ENCODE results near the gene NKIRAS1.
"Not testable (repeated sequence)": the region's sequence is repeated elsewhere in the genome, so short reads cannot be mapped to it uniquely, and the experiment has no call there.

NKIRAS1 gene

GRCh38 chr3:23909341-23909740 lies 7.4 kb downstream of the NKIRAS1 start:
- no peak for DNase-seq (ENCODE audit: low read depth in 2 of 2, low spot score in 1 of 2)

GRCh38 chr3:23904545-23904944 lies 12.2 kb downstream of the NKIRAS1 start:
- DNase-seq (ENCODE audit: low read depth in 2 of 2, low spot score in 1 of 2): no peak

GRCh38 chr3:23900744-23901143 lies 16.0 kb downstream of the NKIRAS1 start:
- no peak for DNase-seq (ENCODE audit: low read depth in 2 of 2, low spot score in 1 of 2)

GRCh38 chr3:23895181-23895580 lies 21.6 kb downstream of the NKIRAS1 start:
- DNase-seq (ENCODE audit: low read depth in 2 of 2, low spot score in 1 of 2): no peak

- no peak for DNase-seq (ENCODE audit: low read depth in 2 of 2, low spot score in 1 of 2)
Measured at GRCh38 chr3:23894254-23895061, 22.3 kb downstream of the NKIRAS1 start.

DNA sequence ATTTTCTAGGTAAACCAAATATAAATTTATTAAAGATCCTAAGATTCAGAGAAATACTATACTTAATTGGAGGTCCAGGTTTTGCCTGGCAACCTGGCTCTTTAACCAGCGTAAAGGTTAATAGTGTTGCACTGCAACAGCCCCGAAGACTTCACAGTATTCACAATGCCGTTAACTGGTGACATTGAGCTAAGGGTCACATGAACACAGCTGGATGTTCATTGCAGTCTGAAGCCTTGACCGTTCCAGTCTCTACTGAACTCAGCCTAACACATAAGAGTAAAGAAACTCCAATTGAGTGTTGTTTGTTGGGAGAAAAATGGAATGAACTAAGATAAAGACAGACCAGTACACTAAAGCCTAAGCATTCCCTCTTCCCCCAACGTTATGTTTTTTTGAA lies 26.8 kb downstream of the NKIRAS1 start:
- no peak for DNase-seq (ENCODE audit: low read depth in 2 of 2, low spot score in 1 of 2)

DNA sequence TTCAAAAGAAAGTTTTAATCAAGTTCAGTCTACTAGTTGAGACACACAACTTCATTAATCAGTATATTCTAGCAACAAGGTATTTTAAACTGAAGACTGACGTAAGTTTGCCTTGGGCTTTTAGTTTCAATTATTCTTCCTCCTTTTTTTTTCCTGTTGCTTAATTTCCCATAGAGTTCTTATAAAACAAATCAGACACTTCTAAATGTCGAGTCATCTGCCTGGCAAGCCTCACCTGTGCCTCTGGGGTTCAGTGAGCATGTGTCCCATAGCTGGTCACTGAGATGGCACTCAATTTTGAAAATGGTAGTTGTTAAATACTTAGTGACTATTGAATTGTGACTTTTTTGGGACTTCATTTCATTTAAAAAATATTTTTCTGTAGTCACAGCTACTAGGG lies 27.4 kb downstream of the NKIRAS1 start:
- no peak for DNase-seq (ENCODE audit: low read depth in 2 of 2, low spot score in 1 of 2)

DNA sequence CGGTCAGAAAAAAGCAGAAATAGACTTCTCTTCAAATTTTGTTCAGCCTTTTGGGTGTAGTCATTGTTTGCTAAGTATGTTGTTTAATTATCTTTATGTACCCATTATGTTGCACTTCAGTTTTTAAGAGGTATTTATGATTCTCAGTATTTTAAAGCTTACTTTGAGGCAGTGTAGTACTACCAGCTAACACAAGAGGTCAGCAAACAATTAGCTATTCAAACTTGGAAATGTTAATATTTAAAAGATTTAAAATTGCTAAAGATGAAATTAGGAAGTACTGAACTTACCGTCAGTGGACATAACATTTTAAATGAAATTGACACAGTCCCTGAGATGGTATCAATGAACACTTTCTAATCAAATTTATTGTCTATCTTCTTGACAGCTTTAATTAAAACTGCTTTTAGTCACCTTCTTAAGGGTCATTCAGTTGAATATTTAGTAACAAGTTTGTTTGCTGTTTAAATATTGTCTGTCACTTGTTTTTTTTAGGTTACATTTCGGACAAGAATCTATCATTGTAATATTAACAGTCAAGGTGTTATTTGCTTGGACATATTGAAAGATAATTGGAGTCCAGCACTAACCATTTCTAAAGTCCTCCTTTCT lies 28.1 kb downstream of the NKIRAS1 start:
- no peak for DNase-seq (ENCODE audit: low read depth in 2 of 2, low spot score in 1 of 2)

GRCh38 chr3:23886311-23886710 lies 30.5 kb downstream of the NKIRAS1 start:
- DNase-seq (ENCODE audit: low read depth in 2 of 2, low spot score in 1 of 2): no peak

GRCh38 chr3:23885210-23885609 lies 31.6 kb downstream of the NKIRAS1 start:
- DNase-seq (ENCODE audit: low read depth in 2 of 2, low spot score in 1 of 2): no peak

DNA sequence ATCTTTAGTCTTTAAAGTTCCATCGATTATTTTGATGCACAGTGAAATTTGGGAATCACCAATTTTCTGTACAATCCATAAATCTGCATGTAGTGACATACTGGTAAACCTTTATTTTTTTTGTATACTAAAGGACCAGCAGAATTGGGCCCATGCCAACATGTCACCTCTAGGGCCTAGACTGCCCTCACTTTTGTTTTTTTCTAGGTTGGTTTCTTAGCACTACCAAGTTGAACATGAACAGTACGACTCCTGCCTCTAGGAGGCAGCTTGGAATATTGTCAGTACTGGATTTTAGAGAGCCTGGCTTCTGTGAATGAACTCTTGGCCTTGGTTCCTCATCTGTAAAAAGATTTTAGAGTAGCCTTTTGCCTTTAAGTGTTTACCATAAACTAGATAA lies 32.3 kb downstream of the NKIRAS1 start:
- no peak for DNase-seq (ENCODE audit: low read depth in 2 of 2, low spot score in 1 of 2)

GRCh38 chr3:23882487-23882918 lies 34.3 kb downstream of the NKIRAS1 start:
- no peak for DNase-seq (ENCODE audit: low read depth in 2 of 2, low spot score in 1 of 2)

DNA sequence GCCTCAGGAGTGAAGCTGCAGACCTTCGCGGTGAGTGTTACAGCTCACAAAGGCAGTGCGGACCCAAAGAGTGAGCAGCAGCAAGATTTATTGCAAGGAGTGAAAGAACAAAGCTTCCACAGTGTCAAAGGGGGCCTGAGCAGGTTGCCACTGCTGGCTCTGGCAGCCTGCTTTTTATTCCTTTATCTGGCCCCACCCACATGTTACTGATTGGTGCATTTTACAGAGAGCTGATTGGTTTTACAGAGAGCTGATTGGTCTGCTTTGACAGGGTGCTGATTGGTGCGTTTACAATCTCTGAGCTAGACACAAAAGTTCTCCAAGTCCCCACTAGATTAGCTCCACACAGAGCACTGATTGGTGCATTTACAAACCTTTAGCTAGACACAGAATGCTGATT lies 34.8 kb downstream of the NKIRAS1 start:
- DNase-seq (ENCODE audit: low read depth in 2 of 2, low spot score in 1 of 2): not testable (repeated sequence)

DNA sequence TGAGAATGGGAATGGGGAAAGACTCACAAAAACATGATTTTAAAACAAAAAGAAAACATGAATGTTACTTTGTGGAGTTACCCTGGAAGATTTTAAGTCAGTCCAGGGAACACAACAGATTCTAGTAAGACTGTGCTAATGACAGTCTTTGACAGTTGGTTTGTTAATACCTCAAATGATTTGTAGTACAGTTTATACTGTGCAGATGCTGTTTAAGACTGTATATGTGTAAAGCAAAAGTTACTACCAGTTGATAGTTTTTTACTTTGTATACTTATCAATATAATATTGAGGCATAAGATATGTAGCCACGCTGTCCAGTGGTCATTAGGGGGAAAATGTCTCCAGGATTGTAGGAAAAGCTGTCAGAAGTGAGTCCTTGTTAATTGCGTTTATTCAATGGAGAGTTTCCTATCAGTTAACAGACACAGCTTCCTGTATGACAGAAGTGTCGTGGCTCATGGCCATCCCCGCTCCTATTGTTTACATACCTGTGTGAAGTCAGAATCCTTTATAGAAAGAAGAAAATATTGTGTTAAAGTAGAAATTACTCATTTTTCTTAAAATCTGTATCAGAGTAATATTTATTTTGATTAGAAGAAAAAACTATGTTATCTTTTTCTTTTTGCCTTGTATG lies 36.0 kb downstream of the NKIRAS1 start:
- no peak for DNase-seq (ENCODE audit: low read depth in 2 of 2, low spot score in 1 of 2)

- DNase-seq (ENCODE audit: low read depth in 2 of 2, low spot score in 1 of 2): no peak
Measured at GRCh38 chr3:23879485-23879884, 37.3 kb downstream of the NKIRAS1 start.

DNA sequence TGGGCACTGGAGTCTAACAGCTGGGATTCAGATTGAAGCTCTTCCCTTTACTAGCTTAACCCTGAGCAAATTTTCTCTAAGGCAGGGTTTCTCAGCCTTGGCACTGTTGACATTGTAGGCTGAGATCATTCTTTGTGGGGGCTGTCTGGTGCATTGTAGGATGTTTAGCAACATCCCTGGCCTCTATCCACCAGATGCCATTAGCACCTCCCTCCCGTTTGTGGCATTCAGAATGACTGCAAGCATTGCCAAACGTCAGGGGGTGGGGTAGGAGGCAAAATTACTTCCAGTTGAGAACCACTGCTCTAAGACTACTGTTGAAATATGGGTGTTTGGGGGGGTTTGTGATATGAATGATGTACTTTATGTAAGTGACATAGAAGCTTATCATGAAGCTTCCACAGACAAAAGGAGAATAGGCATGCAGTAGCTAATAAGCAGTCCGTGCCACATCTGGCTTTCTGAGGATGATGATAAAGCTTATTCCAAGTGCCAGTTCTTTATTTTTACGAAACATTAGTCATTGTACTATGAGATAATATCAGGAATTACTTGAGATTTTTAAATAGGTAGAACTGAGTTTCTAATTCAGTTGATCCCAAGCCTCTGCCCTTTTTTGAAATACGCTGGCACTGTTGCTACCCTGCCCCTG lies 39.3 kb downstream of the NKIRAS1 start:
- DNase-seq (ENCODE audit: low read depth in 2 of 2, low spot score in 1 of 2): no peak

- DNase-seq (ENCODE audit: low read depth in 2 of 2, low spot score in 1 of 2): no peak
Measured at GRCh38 chr3:23876923-23877322, 39.9 kb downstream of the NKIRAS1 start.

DNA sequence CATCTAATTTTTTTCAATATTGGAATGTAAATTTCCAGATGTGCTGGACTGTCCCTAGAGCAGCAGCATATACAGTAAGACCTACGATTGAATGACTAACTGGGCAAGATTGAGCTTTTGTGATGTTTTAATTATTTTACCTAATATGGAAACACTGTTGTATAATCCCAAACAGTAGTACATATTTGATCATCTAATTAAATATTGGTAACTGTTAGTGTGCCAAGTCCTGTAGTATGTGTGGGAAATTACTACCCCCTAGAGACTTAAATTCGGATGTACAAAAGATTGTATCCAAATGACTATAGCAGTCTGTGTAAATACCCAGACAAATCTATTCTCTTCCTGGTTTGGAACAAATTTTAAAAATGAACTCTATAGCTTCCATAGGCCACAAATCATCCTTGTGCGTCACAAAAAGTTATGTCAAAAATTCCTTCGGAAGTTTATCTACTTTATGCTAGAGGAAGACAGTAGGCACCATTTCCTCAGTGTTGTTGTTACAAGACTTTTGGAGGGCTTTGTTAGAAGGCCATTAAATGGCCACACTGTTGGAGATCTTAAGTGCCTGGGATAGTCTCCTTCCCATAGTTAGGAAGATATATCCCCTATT lies 41.6 kb downstream of the NKIRAS1 start:
- DNase-seq (ENCODE audit: low read depth in 2 of 2, low spot score in 1 of 2): no peak

DNA sequence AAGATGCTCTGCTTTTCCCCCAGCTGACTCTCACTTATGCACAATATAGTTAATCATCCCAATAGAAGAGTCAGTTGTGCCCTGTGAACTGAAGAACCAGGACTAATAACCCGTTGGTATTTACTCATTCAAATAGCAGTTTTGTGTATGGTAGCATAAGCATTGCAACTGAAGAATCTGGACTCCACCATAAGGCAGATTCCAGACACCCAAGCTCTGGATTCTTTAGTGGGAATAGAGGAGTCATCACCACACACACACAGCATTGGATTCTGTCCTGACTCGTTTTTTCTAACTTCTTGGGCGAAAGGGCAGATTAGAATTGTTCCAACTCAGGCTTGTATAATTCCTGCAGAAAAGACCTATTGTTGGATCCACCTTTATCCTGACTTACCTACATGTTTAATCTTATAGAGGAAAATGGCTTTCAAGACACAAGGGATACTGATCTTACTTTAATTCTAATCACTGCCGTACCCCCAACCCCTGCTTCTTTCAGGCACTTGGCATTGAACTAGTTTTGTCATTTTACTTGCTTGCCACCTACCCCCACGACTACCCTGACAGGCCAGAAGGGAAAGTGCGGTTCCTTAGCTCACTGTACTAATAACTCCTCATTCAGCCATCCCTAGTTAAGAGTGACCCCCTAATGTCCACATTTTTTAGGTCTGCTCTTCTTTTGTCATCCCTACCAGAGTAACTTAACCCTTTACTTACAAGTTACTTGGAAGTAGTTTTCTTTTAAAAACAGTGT lies 42.3 kb downstream of the NKIRAS1 start:
- no peak for DNase-seq (ENCODE audit: low read depth in 2 of 2, low spot score in 1 of 2)

DNA sequence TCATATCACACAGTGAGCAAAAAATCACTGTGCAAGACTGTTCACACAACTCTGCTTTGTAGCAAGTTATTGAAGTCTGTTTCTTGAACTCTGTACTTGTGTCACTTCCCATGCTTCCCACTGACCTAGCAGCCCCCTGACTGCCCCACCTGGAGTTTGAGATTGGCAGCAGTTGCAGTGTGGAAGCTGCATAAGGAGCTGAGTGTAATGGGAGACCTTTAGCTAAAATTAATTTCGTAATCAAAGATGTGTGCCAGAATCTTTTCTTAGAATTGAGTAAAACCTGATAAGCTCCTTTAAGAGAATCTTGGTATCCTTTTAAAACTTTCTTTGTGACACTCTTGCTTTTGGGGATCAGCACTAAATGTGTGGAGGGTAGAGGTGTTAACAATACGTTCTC lies 42.8 kb downstream of the NKIRAS1 start:
- no peak for DNase-seq (ENCODE audit: low read depth in 2 of 2, low spot score in 1 of 2)

- DNase-seq (ENCODE audit: low read depth in 2 of 2, low spot score in 1 of 2): no peak
Measured at GRCh38 chr3:23872330-23872729, 44.5 kb downstream of the NKIRAS1 start.

All from stimulated activated CD8-positive, alpha-beta memory T cell treated with anti-CD3 and anti-CD28 coated beads, Interleukin-4, amount 100 ng/mL, for 1 hour (primary cell).